HCT116 (cell line): ENCODE data around the gene WBP2NL. TPM values are rescaled to one million over a fixed set of nuclear protein-coding genes. Genes with fewer than 3 reads are reported as not detected.
"Not testable (repeated sequence)": the region's sequence is repeated elsewhere in the genome, so short reads cannot be mapped to it uniquely, and the experiment has no call there.

Experiments used
- ATAC-seq: fragments of 200-7000 bp; cut with Tn5 transposase; 2 replicates; pipeline ENCODE4 v1.9.1; 2020; ENCODE audit warnings: mild to moderate bottlenecking, moderate library complexity
- BruUV-seq: library from RNA; stranded (reverse); fragments of 400-500 nt; replicated peaks from 2 replicates; lab custom pipeline; 2021; lab: Mats Ljungman, UMichigan
- CTCF ChIA-PET: fragments of 300-600 bp; sonication (Branson Sonifier 250); formaldehyde crosslinking; loops from one replicate; lab custom pipeline; 2021; ENCODE audit warnings: antibody characterized with exemption; lab: Charles Lee
- POLR2A ChIA-PET: fragments of 300-600, 350-600 bp; sonication (Branson Sonifier 250); formaldehyde crosslinking; loops from one replicate; lab custom pipeline; 2021; ENCODE audit warnings: antibody characterized with exemption; lab: Charles Lee
- RAD21 ChIA-PET, 2 experiments: fragments of 300-600 bp; sonication (Branson Sonifier 250); formaldehyde crosslinking; loops; one replicate each; lab custom pipeline; 2023; ENCODE audit warnings: low total read pairs in 2 of 2; ENCODE audit not compliant: uncharacterized antibody in 2 of 2, unreplicated experiment in 2 of 2, low non-redundant PET in 1 of 2; lab: Charles Lee
- DNase-seq: peaks from one replicate; pipeline ENCODE4 v3.0.0-alpha.2; 2010; ENCODE audit warnings: low read depth, low spot score
- H2AFZ ChIP-seq: fragments of 200-600 bp; shearing (Covaris generic), sonication (generic); 2 replicates; pipeline ENCODE4 v1.6.1; 2017; ENCODE audit warnings: low read depth, mixed run types, mixed read lengths, antibody characterized with exemption, low read length; ENCODE audit not compliant: poor library complexity, severe bottlenecking
- H3K27ac ChIP-seq: 2 replicates; pipeline ENCODE4 v1.5.1; 2012; ENCODE audit warnings: low read depth, low read length
- H3K27me3 ChIP-seq: fragments of 200-600 bp; sonication (generic); 2 replicates; pipeline ENCODE4 v1.6.1; 2016; ENCODE audit warnings: mixed run types, low read length, mixed read lengths; ENCODE audit not compliant: insufficient read depth
- H3K36me3 ChIP-seq, 2 experiments: fragments of 200-500 bp in 1 of 2; fragments of 200-600 bp in 1 of 2; sonication (Bioruptor generic) in 1 of 2; sonication (generic) in 1 of 2; 2 replicates each; pipeline versions ENCODE4 v1.5.1 to v1.6.1; 2014 to 2016; ENCODE audit warnings: low read length in 2 of 2, inconsistent platforms in 1 of 2, mixed read lengths in 1 of 2, mixed run types in 1 of 2; ENCODE audit not compliant: insufficient read depth in 2 of 2, control insufficient read depth in 1 of 2
- H3K4me1 ChIP-seq, 2 experiments: fragments of 200-600 bp in 1 of 2; sonication (generic) in 1 of 2; 2 replicates each; pipeline versions ENCODE4 v1.5.1 to v1.6.1; 2012 to 2017; ENCODE audit warnings: low read length in 2 of 2, inconsistent platforms in 1 of 2, mild to moderate bottlenecking in 1 of 2, mixed read lengths in 1 of 2, mixed run types in 1 of 2, moderate library complexity in 1 of 2; ENCODE audit not compliant: insufficient read depth in 2 of 2, control insufficient read depth in 1 of 2
- H3K4me2 ChIP-seq: fragments of 200-600 bp; sonication (generic); 2 replicates; pipeline ENCODE4 v1.6.1; 2017; ENCODE audit warnings: mixed run types, low read length, mixed read lengths
- H3K4me3 ChIP-seq, 2 experiments: fragments of 200-600 bp in 1 of 2; sonication (generic) in 1 of 2; replicated peaks in 1 of 2; 2 replicates each; pipeline ENCODE4 v1.5.1; 2011 to 2016; ENCODE audit warnings: low read length in 2 of 2, control low read depth in 1 of 2, low read depth in 1 of 2, mild to moderate bottlenecking in 1 of 2, mixed read lengths in 1 of 2, mixed run types in 1 of 2
- H3K79me2 ChIP-seq: fragments of 200-600 bp; sonication (generic); 2 replicates; pipeline ENCODE4 v1.6.1; 2017; ENCODE audit warnings: mild to moderate bottlenecking, mixed run types, low read length, moderate library complexity, mixed read lengths; ENCODE audit not compliant: insufficient read depth
- H3K9ac ChIP-seq: fragments of 200-600 bp; sonication (generic); 2 replicates; pipeline ENCODE4 v1.6.1; 2016; ENCODE audit warnings: low read length, mixed read lengths
- H3K9me2 ChIP-seq: fragments of 200-600 bp; sonication (generic), shearing (Covaris generic); 2 replicates; pipeline ENCODE4 v1.6.1; 2017; ENCODE audit warnings: mixed run types, mild to moderate bottlenecking, moderate library complexity; ENCODE audit not compliant: insufficient read depth
- H3K9me3 ChIP-seq, 2 experiments: fragments of 200-500 bp in 1 of 2; fragments of 200-600 bp in 1 of 2; sonication (Bioruptor generic) in 1 of 2; sonication (generic) in 1 of 2; 2 replicates each; pipeline ENCODE4 v1.6.1; 2014 to 2017; ENCODE audit warnings: low read length in 2 of 2, mixed read lengths in 2 of 2, inconsistent platforms in 1 of 2, low read depth in 1 of 2, mild to moderate bottlenecking in 1 of 2, mixed run types in 1 of 2, moderate library complexity in 1 of 2; ENCODE audit not compliant: control insufficient read depth in 1 of 2, insufficient read depth in 1 of 2
- H4K20me1 ChIP-seq: fragments of 200-600 bp; sonication (generic), shearing (Covaris generic); 2 replicates; pipeline ENCODE4 v1.6.1; 2017; ENCODE audit warnings: mixed run types, mild to moderate bottlenecking, moderate library complexity; ENCODE audit not compliant: insufficient read depth
- CTCF ChIP-seq, 3 experiments: fragments of 200-600 bp in 1 of 3; sonication (generic) in 1 of 3; IDR thresholded peaks in 2 of 3; conservative IDR thresholded peaks in 1 of 3; 2 replicates each; pipeline ENCODE4 v1.5.1; 2012 to 2017; ENCODE audit warnings: low read depth in 2 of 3, low read length in 2 of 3, antibody characterized with exemption in 1 of 3, borderline replicate concordance in 1 of 3, control low read depth in 1 of 3, mild to moderate bottlenecking in 1 of 3, mixed read lengths in 1 of 3, mixed run types in 1 of 3, moderate library complexity in 1 of 3; ENCODE audit not compliant: insufficient read depth in 1 of 3
- EZH2 ChIP-seq: fragments of 200-600 bp; sonication (generic); IDR thresholded peaks from 2 replicates; pipeline ENCODE4 v1.6.1; 2017; ENCODE audit warnings: antibody characterized with exemption, mixed run types
- EZH2phosphoT487 ChIP-seq: fragments of 200-600 bp; IDR thresholded peaks from 2 replicates; pipeline ENCODE4 v1.6.1; 2018; ENCODE audit warnings: antibody characterized with exemption, borderline replicate concordance
- JUND ChIP-seq: IDR thresholded peaks from 2 replicates; pipeline ENCODE4 v1.6.1; 2012
- POLR2AphosphoS5 ChIP-seq: IDR thresholded peaks from 2 replicates; pipeline ENCODE4 v1.6.1; 2011; ENCODE audit warnings: mild to moderate bottlenecking, low read depth, low read length, moderate library complexity
- intact Hi-C: fragments of 100-400 bp; cut with micrococcal nuclease; formaldehyde crosslinking; loops from 2 replicates; pipeline ENCODE4 v1.10.0; 2022
- total RNA-seq: library from RNA; stranded (reverse); gene quantifications from one replicate; pipeline ENCODE4 v1.2.1, GENCODE V29; 2021; ENCODE audit not compliant: unreplicated experiment

WBP2NL gene
- total RNA-seq, 1 experiment from 2014 or later = not detected

GRCh38 chr22:42070517-42071422, 72.2 kb downstream of the WBP2NL start, which contains the start of gene NAGA (continued):
- TF ChIP-seq CTCF (IDR thresholded peaks at IDR 0.05 in 2 of 3, conservative IDR thresholded peaks at IDR 0.05 in 1 of 3; ENCODE audit: borderline replicate concordance in 1 of 3, insufficient read depth in 1 of 3, low read depth in 2 of 3, low read length in 2 of 3) (no peak), POLR2AphosphoS5 (peak; percentile 74), JUND (no peak), EZH2phosphoT487 (no peak), EZH2 (no peak)
- TF ChIP-seq, all 23 proteins: peak for 9

GRCh38 chr22:42071508-42071907, 72.9 kb downstream of the WBP2NL start:
- H4K20me1 ChIP-seq, ATAC-seq, H3K36me3 ChIP-seq, DNase-seq, H2AFZ ChIP-seq, H3K9me2 ChIP-seq, H3K9me3 ChIP-seq, intact Hi-C loops, BruUV-seq, H3K27me3 ChIP-seq, H3K79me2 ChIP-seq, RAD21 ChIA-PET, CTCF ChIA-PET: not testable (repeated sequence)
- peak overlapping the region; percentile 71 for H3K9ac ChIP-seq
- peak overlapping the region; percentile 89 for H3K4me2 ChIP-seq
- peaks cover 12 to 20% of the 10 kb centered on the region in 2 experiments for H3K4me1 ChIP-seq
- POLR2A ChIA-PET = interaction anchor here (0.6 kb wide), 1 partner anchor 8 kb away, joined by 4 read pairs; the partner anchor contains the start of gene SMDT1
- peak overlapping the region; percentile 66 for H3K27ac ChIP-seq
- H3K4me3 ChIP-seq = peak overlapping the region in 1 of 2 experiments; percentile 65; a peak in 2 of 4 replicates
